NCI-H128 (cell line): ENCODE data around the gene IFNGR1.

Experiments
- DNase-seq: peaks from one replicate; lab custom pipeline; 2025; ENCODE audit not compliant: unreplicated experiment; lab: John Stamatoyannopoulos, UW

IFNGR1 gene

DNA sequence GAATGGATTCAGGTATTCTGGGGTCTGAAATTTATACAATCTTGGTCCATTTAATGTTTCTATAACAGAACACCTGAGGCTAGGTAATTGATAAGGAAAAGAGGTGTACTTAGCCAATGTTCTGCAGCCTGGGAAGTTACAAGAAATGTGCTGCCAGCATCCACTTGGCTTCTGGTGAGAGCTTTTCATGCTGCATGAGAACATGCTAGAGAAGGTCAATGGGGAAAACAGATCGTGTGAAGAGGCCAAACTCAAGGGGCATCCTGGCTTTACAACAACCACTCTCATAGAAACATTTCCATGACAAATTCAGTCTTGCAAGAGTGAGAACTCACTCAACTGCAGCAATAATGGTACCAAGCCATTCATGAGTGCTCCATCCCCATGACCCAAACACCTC, 62.5 kb downstream of the IFNGR1 start:
- no peak for DNase-seq

DNA sequence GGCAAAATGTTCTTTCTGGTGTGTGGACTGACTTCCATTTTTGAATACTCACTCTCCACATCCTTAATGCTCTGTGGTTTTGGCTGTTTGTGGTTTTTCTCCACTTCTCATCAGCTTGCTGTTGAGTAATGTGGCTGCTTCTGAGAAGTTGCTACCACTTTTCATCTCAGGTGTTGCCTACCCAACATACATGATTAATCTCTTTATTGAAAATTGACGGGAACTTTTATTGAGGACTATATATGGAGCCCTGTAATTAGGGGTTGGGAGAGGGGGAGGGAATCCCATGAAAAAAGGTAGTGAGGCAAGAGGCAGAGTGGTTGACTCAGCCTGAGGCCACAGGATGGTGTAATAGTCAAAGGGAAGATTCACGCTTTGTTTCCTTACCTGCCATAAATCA, 63.4 kb downstream of the IFNGR1 start:
- DNase-seq, result no peak

DNA sequence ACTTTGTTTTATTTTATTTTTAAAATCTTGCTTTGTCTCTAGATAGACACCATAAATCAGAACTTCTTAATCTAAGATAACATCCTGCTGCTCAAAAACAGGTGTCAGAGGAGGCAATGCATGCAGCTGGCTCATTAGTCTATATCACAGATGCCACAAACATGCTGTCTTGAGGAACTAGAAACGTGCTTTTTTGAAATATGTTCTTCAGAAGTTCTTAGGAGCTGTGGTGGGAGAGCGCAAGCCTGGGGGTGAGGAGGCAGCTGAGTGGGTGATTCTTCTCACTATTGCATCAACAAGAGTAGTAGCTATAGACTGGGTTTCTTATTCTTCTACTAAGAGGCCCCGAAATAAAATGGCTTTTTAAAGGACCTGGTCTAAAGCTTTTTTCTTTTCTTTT, 69.1 kb downstream of the IFNGR1 start:
- no peak for DNase-seq

DNA sequence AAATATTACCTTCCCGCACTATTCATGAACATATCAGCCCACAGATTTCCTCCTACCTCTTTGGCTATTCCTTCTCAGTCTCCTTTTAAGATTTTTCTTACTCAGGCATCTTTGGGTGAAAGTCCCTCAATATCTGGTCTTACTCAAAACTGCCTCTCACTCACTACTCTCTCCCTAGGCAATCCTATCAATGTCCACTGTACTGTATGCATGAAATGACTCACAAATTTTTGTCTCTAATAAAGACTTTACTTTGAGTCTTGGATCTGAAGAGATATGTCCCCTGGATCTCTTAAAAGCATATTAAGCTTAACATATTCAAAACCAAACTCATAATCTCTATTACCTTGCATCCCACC, 70.2 kb downstream of the IFNGR1 start:
- DNase-seq, result no peak

DNA sequence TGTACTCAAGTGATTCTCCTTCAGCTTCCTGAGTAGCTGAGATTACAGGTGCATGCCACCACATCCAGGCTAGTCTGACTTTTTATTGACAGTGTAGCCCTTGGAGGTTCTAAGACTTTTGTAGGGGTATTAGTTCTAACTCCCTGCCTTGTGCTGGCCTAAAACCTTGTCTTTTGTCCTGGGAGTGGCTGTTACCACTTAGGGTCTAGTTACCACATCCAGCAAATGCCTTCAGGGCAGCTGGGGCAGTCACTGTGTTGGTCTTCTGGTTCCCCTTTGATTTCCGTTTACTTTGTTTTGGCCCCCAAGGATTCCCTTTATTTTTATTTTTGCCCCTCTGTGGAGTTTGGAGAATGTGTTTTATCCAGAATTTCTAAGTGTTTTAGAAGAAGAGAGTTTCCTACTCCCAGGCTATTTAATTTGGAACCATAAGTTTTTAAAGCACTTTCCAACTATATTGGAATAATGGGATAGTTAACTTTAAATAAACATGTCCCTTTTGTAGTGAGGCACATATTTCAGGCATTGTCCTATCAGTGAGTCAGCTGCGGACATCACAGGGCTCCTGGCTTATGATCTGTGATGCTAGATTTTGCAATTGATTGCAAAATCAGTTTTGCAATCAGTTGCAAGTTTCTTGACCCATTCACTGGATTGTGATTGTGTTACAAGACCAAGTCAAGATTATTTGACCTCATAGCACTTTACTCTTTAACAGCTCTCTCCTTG, 70.7 kb downstream of the IFNGR1 start:
- DNase-seq, result no peak
